ENCODE data around the gene ZNF544.

GRCh38 chr19:58274771-58275201 is 46.1 kb downstream of the ZNF544 start:
- TF ChIP-seq, protein P1, sequence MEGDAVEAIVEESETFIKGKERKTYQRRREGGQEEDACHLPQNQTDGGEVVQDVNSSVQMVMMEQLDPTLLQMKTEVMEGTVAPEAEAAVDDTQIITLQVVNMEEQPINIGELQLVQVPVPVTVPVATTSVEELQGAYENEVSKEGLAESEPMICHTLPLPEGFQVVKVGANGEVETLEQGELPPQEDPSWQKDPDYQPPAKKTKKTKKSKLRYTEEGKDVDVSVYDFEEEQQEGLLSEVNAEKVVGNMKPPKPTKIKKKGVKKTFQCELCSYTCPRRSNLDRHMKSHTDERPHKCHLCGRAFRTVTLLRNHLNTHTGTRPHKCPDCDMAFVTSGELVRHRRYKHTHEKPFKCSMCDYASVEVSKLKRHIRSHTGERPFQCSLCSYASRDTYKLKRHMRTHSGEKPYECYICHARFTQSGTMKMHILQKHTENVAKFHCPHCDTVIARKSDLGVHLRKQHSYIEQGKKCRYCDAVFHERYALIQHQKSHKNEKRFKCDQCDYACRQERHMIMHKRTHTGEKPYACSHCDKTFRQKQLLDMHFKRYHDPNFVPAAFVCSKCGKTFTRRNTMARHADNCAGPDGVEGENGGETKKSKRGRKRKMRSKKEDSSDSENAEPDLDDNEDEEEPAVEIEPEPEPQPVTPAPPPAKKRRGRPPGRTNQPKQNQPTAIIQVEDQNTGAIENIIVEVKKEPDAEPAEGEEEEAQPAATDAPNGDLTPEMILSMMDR (conservative IDR thresholded peaks at IDR 0.05), result no peak
- TF ChIP-seq ZFX (IDR thresholded peaks at IDR 0.05), result no peak
